AG10803 (cell line): ENCODE data around the gene TJP1.

ENCODE experiments used
- DNase-seq: peaks from one replicate; pipeline ENCODE4 v3.0.0; 2010; ENCODE audit warnings: low read depth
- H3K4me3 ChIP-seq: 2 replicates; pipeline ENCODE4 v1.5.1; 2011; ENCODE audit warnings: mild to moderate bottlenecking, low read length, control low read depth
- TF ChIP-seq, protein P1 (sequence below): conservative IDR thresholded peaks from 2 replicates; pipeline ENCODE4 v1.5.1; 2011; ENCODE audit warnings: mild to moderate bottlenecking, low read length, control low read depth, inconsistent platforms

The TJP1 gene

GRCh38 chr15:29822100-29822683 lies at the start of gene TJP1:
TSS of gene TJP1 (minus strand) at chr15:29822468. CDS start at chr15:29822028, 440 bp downstream.
- H3K4me3 ChIP-seq: peak within 1 kb of the TSS; percentile 82
- peak; percentile 69 for DNase-seq
- TF ChIP-seq, protein P1, sequence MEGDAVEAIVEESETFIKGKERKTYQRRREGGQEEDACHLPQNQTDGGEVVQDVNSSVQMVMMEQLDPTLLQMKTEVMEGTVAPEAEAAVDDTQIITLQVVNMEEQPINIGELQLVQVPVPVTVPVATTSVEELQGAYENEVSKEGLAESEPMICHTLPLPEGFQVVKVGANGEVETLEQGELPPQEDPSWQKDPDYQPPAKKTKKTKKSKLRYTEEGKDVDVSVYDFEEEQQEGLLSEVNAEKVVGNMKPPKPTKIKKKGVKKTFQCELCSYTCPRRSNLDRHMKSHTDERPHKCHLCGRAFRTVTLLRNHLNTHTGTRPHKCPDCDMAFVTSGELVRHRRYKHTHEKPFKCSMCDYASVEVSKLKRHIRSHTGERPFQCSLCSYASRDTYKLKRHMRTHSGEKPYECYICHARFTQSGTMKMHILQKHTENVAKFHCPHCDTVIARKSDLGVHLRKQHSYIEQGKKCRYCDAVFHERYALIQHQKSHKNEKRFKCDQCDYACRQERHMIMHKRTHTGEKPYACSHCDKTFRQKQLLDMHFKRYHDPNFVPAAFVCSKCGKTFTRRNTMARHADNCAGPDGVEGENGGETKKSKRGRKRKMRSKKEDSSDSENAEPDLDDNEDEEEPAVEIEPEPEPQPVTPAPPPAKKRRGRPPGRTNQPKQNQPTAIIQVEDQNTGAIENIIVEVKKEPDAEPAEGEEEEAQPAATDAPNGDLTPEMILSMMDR: no peak

DNA sequence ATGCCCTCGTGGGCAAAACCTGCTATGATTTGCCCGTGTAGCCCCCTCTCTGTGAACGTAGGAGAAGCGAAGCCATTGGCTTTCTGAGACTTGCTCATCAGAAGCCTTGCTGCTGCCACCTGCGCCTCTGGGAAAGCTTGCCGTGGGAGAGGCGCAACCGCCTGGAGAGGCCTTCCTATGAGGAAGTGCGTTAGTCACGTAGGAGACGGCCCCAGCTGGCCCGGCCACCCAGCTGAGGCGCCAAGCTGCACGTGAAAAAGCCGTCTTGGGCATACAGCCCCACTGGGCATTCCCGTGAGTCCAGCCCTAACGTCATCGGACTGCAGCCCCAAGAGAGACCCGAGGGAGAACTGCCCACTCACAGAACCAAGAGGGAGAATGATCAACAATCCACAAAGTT lies 49.1 kb upstream of the TJP1 start:
- no peak for DNase-seq
- TF ChIP-seq, protein P1: no peak
- no peak overlapping the region for H3K4me3 ChIP-seq

- TF ChIP-seq, protein P1: no peak
- peak; percentile 20 for DNase-seq
- H3K4me3 ChIP-seq: no peak overlapping the region
Measured at GRCh38 chr15:29870495-29871151, 48.4 kb upstream of the TJP1 start.

- DNase-seq: no peak
- no peak overlapping the region for H3K4me3 ChIP-seq
- TF ChIP-seq, protein P1: no peak
Measured at GRCh38 chr15:29867241-29868000, 45.2 kb upstream of the TJP1 start.

DNA sequence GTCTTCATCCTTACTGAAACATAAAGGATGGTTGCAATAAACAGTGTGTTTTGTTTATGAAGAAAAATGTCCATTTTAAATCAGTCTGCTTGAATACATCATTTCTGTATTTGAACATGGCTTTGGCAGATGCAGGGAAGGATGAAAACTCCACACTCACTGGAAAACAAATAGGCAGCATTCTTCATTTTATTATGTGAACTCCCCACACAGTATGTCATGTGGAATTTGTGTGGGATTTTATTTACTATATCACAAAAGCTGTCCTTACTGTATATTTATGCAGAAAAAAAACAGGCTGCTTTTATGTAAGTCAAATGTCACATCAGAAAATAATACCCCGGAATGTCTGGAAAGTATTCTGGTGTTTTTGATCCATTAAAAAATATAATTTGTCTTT lies 44.1 kb upstream of the TJP1 start:
- no peak for DNase-seq
- H3K4me3 ChIP-seq: no peak overlapping the region
- TF ChIP-seq, protein P1: no peak

DNA sequence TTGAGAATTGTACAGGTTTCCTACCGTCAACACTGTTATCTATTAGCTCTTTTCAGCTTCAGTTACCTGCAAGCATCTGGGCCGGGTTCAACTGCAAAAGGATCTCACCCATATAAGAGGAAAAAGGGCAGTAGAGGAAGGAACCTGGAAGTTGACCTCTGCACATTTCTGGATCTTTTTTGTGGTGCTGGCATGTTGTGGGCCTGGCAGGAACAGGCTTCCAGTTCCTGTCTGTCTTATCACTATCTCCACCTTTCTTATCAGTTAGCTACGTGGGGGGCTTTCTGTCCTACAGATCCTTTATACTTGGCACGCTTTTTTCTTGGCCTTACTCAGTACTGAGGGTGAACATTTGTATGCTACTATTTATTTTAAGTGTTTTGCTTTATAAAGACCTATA lies 42.2 kb upstream of the TJP1 start:
- H3K4me3 ChIP-seq: no peak overlapping the region
- TF ChIP-seq, protein P1: no peak
- DNase-seq: no peak
